ENCODE results near the gene SLC25A10.
"Not testable (repeated sequence)": the region's sequence is repeated elsewhere in the genome, so short reads cannot be mapped to it uniquely, and the experiment has no call there.

Gene SLC25A10

DNA sequence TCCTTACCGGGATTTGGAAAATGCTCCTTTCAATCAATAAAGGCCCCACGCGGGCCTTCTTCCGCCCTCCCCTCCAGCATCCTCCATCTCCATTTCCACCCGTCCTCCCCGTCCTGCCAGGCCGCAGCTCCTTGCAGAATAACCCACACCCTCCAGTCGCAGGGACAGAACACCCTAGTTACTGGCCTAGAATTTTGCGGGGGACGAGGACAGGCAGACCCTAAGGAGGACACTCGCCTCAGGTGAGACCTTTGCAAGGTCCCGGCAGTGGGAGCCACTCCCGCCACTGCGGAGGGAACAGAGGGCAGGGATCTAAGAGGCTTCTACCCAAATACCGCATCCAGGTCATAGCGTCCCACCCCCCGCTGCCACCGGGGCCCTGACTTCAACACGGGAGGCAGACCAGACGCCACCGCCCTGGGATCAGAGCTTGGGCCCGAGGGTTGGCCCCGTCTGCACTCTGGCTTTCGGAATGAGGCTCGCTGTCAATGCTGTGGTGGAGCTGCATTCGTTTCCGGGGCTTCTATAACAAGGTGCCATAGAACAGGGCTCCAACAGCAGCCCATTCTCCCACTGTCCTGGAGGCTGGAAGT, 26.8 kb downstream of the SLC25A10 start:
- no peak overlapping the region for H3K4me3 Mint-ChIP-seq

DNA sequence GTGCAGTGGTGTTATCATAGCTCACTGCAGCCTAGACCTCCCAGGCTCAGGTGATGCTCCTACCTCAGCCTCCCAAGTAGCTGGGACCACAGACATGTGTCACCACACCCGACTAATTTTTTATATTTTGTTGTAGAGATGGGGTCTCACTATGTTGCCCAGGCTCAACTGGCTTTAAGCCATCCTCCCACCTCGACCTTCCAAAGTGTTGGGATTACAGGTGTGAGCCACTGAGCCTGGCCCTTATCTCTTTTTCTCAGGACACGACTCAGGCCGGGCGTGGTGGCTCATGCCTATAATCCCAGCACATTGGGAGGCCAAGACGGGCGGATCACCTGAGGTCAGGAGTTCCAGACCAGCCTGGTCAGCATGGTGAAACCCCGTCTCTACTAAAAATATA, 27.5 kb downstream of the SLC25A10 start:
- not testable (repeated sequence) for H3K4me3 Mint-ChIP-seq; H3K4me1 Mint-ChIP-seq (ENCODE audit: low read depth); H3K27me3 Mint-ChIP-seq; H3K27ac Mint-ChIP-seq; H3K9me3 Mint-ChIP-seq (ENCODE audit: low read depth); H3K36me3 Mint-ChIP-seq

More for the DNA sequence above, 26.8 kb downstream of the SLC25A10 start:
- H3K27ac Mint-ChIP-seq, result no peak overlapping the region
- no peaks in the 10 kb centered on the region for H3K36me3 Mint-ChIP-seq
- peaks cover 5% of the 10 kb centered on the region for H3K4me1 Mint-ChIP-seq (ENCODE audit: low read depth)
- H3K27me3 Mint-ChIP-seq, result no peaks in the 10 kb centered on the region
- H3K9me3 Mint-ChIP-seq (ENCODE audit: low read depth), result no peaks in the 10 kb centered on the region

DNA sequence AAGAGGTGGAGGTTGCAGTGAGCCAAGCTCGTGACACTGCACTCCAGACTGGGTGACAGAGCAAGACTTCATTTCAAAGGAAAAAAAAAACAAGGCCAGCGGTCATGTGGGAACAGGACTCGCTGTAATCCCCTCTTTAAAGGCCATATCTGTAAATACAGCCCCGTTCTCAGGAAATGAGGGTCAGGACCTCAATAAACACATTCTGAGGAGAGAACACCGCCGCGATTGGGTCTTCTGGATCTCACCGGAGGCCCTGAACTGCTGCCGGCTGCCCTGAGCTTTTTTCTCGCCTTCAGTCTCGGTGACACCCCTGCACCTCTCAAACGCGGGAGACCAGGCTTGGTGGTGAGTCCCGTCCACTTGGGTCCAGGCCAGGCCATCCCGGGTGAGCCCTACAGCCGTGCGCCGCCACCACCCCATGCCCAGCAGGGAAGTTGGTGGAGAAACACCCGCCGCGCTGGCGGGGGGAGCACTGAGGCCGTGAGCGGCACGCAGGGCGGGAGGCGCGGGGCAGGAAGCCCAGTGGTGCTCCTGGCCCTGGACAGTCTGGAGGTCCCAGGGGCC, 28.4 kb downstream of the SLC25A10 start:
- Mint-ChIP-seq H3K9me3 (ENCODE audit: low read depth) (no peaks in the 10 kb centered on the region), H3K36me3 (no peaks in the 10 kb centered on the region), H3K4me3 (no peak overlapping the region), H3K27ac (no peak overlapping the region), H3K27me3 (no peaks in the 10 kb centered on the region), H3K4me1 (ENCODE audit: low read depth) (peaks cover 4% of the 10 kb centered on the region)

DNA sequence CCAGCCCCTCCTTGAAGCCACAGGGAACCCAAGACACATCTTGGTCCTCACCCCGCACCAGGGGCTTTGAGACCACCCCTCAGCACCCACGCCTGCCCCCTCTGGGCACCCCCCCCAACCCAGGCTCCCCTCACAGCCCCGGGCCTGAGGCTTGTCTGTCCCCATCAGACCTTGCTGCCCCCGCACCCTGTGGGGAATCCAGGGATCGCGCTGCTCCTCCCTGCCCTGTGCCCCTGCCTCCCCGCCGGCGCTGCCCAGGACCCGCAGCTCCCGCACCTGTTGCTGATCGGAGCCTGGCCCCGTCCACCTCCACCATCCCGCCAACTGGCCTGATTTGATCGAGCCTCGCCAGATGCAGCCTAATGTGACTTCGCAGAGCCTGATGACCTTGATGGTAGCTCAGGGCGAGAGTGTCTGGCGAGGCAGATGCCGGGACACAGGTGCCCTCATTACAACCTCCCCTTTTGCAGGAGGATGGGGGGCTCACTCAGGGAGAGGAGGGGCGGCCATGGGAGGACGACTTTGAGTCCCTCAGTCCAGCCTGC, 29.0 kb downstream of the SLC25A10 start:
- Mint-ChIP-seq H3K4me3 (no peak overlapping the region), H3K27ac (no peak overlapping the region), H3K4me1 (ENCODE audit: low read depth) (no peaks in the 10 kb centered on the region), H3K9me3 (ENCODE audit: low read depth) (no peaks in the 10 kb centered on the region), H3K27me3 (no peaks in the 10 kb centered on the region), H3K36me3 (no peaks in the 10 kb centered on the region)

GRCh38 chr17:81741594-81742452, 29.7 kb downstream of the SLC25A10 start:
- H3K9me3 Mint-ChIP-seq (ENCODE audit: low read depth), result no peaks in the 10 kb centered on the region
- no peak overlapping the region for H3K4me3 Mint-ChIP-seq
- H3K27ac Mint-ChIP-seq, result no peak overlapping the region
- no peaks in the 10 kb centered on the region for H3K36me3 Mint-ChIP-seq
- no peaks in the 10 kb centered on the region for H3K4me1 Mint-ChIP-seq (ENCODE audit: low read depth)
- H3K27me3 Mint-ChIP-seq, result no peaks in the 10 kb centered on the region
